SK-N-MC (cell line): ENCODE data around the gene HBEGF.

Source experiments
- DNase-seq: peaks from one replicate; pipeline ENCODE4 v3.0.0-alpha.2; 2011; ENCODE audit warnings: low read depth, low spot score
- H3K27ac ChIP-seq: fragments of 200-600 bp; sonication (generic); 2 replicates; pipeline ENCODE4 v1.5.1; 2016; ENCODE audit warnings: mixed run types
- H3K36me3 ChIP-seq: fragments of 200-600 bp; sonication (generic); 2 replicates; pipeline ENCODE4 v1.6.1; 2017; ENCODE audit warnings: antibody characterized with exemption, low read length, mixed read lengths; ENCODE audit not compliant: insufficient read depth
- H3K4me3 ChIP-seq: fragments of 200-600 bp; sonication (generic); 2 replicates; pipeline ENCODE4 v1.5.1; 2016
- H3K9ac ChIP-seq: fragments of 200-600 bp; sonication (generic); 2 replicates; pipeline ENCODE4 v1.8.0; 2017; ENCODE audit warnings: mixed run types, mixed read lengths; ENCODE audit not compliant: insufficient read length
- H3K9me3 ChIP-seq: fragments of 200-600 bp; sonication (generic); 2 replicates; pipeline ENCODE4 v1.6.1; 2017; ENCODE audit warnings: low read depth, mild to moderate bottlenecking, antibody characterized with exemption, low read length, moderate library complexity, mixed read lengths
- EZH2 ChIP-seq: fragments of 200-600 bp; sonication (generic); IDR thresholded peaks from one replicate; pipeline ENCODE4 v1.6.1; 2017; ENCODE audit warnings: antibody characterized with exemption
- FOXP2 ChIP-seq: optimal IDR thresholded peaks from 2 replicates; pipeline ENCODE3; 2011; ENCODE audit warnings: mild to moderate bottlenecking, moderate library complexity; ENCODE audit not compliant: insufficient read depth; ENCODE audit errors: extremely low read length, control extremely low read depth
- POLR2AphosphoS5 ChIP-seq: IDR thresholded peaks from 2 replicates; pipeline ENCODE4 v1.6.1; 2012; ENCODE audit warnings: mild to moderate bottlenecking, low read depth, low read length, borderline replicate concordance

The HBEGF gene

GRCh38 chr5:140342896-140343295 is 3.5 kb downstream of the HBEGF start:
- H3K36me3 ChIP-seq = no peaks in the 10 kb centered on the region
- H3K9ac ChIP-seq = no peak overlapping the region
- H3K9me3 ChIP-seq = no peaks in the 10 kb centered on the region
- DNase-seq = no peak
- H3K4me3 ChIP-seq = no peak overlapping the region
- no peak for TF ChIP-seq EZH2
- TF ChIP-seq FOXP2 = no peak
- TF ChIP-seq POLR2AphosphoS5 = no peak
- peak overlapping the region; percentile 19; the same call in 1 of the 2 replicates for H3K27ac ChIP-seq

GRCh38 chr5:140342287-140342686 is 4.1 kb downstream of the HBEGF start:
- no peak for TF ChIP-seq FOXP2
- no peak for TF ChIP-seq EZH2
- no peak for TF ChIP-seq POLR2AphosphoS5
- no peak for DNase-seq
- Histone ChIP-seq H3K9me3 (no peaks in the 10 kb centered on the region), H3K36me3 (no peaks in the 10 kb centered on the region), H3K9ac (no peak overlapping the region), H3K4me3 (no peak overlapping the region), H3K27ac (peak overlapping the region; percentile 19; the same call in 1 of the 2 replicates)

- Histone ChIP-seq H3K36me3 (no peaks in the 10 kb centered on the region), H3K9me3 (no peaks in the 10 kb centered on the region), H3K9ac (no peak overlapping the region), H3K27ac (no peak overlapping the region), H3K4me3 (no peak overlapping the region)
- TF ChIP-seq FOXP2 = no peak
- TF ChIP-seq EZH2 = no peak
- TF ChIP-seq POLR2AphosphoS5 = no peak
- no peak for DNase-seq
Measured at GRCh38 chr5:140341591-140341990, 4.8 kb downstream of the HBEGF start.

- no peaks in the 10 kb centered on the region for H3K9me3 ChIP-seq
- H3K9ac ChIP-seq = no peak overlapping the region
- H3K4me3 ChIP-seq = no peak overlapping the region
- H3K27ac ChIP-seq = no peak overlapping the region
- no peak for DNase-seq
- no peaks in the 10 kb centered on the region for H3K36me3 ChIP-seq
- TF ChIP-seq FOXP2 = no peak
- TF ChIP-seq POLR2AphosphoS5 = no peak
- TF ChIP-seq EZH2 = no peak
Measured at GRCh38 chr5:140340605-140341121, 5.7 kb downstream of the HBEGF start.

GRCh38 chr5:140339636-140340035 is 6.8 kb downstream of the HBEGF start:
- no peaks in the 10 kb centered on the region for H3K36me3 ChIP-seq
- no peak overlapping the region for H3K9ac ChIP-seq
- H3K9me3 ChIP-seq = no peaks in the 10 kb centered on the region
- no peak for DNase-seq
- no peak for TF ChIP-seq FOXP2
- TF ChIP-seq POLR2AphosphoS5 = no peak
- no peak for TF ChIP-seq EZH2
- no peak overlapping the region for H3K4me3 ChIP-seq
- no peak overlapping the region for H3K27ac ChIP-seq

GRCh38 chr5:140338908-140339307 is 7.5 kb downstream of the HBEGF start:
- no peaks in the 10 kb centered on the region for H3K9me3 ChIP-seq
- no peak overlapping the region for H3K27ac ChIP-seq
- no peak for DNase-seq
- H3K36me3 ChIP-seq = no peaks in the 10 kb centered on the region
- H3K4me3 ChIP-seq = no peak overlapping the region
- no peak for TF ChIP-seq FOXP2
- no peak for TF ChIP-seq POLR2AphosphoS5
- no peak for TF ChIP-seq EZH2
- no peak overlapping the region for H3K9ac ChIP-seq

- Histone ChIP-seq H3K36me3 (no peaks in the 10 kb centered on the region), H3K27ac (no peak overlapping the region)
- TF ChIP-seq EZH2 = no peak
- no peak for TF ChIP-seq FOXP2
- TF ChIP-seq POLR2AphosphoS5 = no peak
Measured at GRCh38 chr5:140338336-140338735, 8.1 kb downstream of the HBEGF start.

GRCh38 chr5:140337880-140338279 is 8.5 kb downstream of the HBEGF start:
- no peak overlapping the region for H3K27ac ChIP-seq
- no peak for TF ChIP-seq EZH2
- no peak for TF ChIP-seq FOXP2
- no peak for TF ChIP-seq POLR2AphosphoS5
- no peaks in the 10 kb centered on the region for H3K9me3 ChIP-seq
- H3K36me3 ChIP-seq = no peaks in the 10 kb centered on the region
- DNase-seq = no peak
- H3K4me3 ChIP-seq = no peak overlapping the region
- no peak overlapping the region for H3K9ac ChIP-seq

More at GRCh38 chr5:140338336-140338735, 8.1 kb downstream of the HBEGF start:
- Histone ChIP-seq H3K9me3 (no peaks in the 10 kb centered on the region), H3K9ac (no peak overlapping the region), H3K4me3 (no peak overlapping the region)
- no peak for DNase-seq

- Histone ChIP-seq H3K9ac (no peak overlapping the region), H3K4me3 (no peak overlapping the region), H3K36me3 (no peaks in the 10 kb centered on the region)
Measured at GRCh38 chr5:140336388-140336787, 10.0 kb downstream of the HBEGF start.

More at GRCh38 chr5:140336388-140336787, 10.0 kb downstream of the HBEGF start:
- Histone ChIP-seq H3K27ac (no peak overlapping the region), H3K9me3 (no peaks in the 10 kb centered on the region)
- no peak for DNase-seq
- TF ChIP-seq POLR2AphosphoS5 (no peak), EZH2 (no peak), FOXP2 (no peak)
